Mammary epithelial cell (primary cell): ENCODE results near the gene NUP153.

ENCODE experiments used
- CTCF ChIP-seq, 2 donors: IDR thresholded peaks in 1 of 2; conservative IDR thresholded peaks in 1 of 2; 2 replicates each; pipeline ENCODE4 v1.5.1; 2011 to 2012; ENCODE audit warnings: inconsistent platforms in 2 of 2, low read length in 2 of 2, mild to moderate bottlenecking in 2 of 2, control low read depth in 1 of 2, low read depth in 1 of 2; ENCODE audit not compliant: insufficient read depth in 1 of 2; ENCODE audit errors: extremely low read depth in 1 of 2
- EZH2 ChIP-seq: IDR thresholded peaks from 2 replicates; pipeline ENCODE4 v1.6.1; 2012; ENCODE audit warnings: low read length, inconsistent platforms, borderline replicate concordance

DNA sequence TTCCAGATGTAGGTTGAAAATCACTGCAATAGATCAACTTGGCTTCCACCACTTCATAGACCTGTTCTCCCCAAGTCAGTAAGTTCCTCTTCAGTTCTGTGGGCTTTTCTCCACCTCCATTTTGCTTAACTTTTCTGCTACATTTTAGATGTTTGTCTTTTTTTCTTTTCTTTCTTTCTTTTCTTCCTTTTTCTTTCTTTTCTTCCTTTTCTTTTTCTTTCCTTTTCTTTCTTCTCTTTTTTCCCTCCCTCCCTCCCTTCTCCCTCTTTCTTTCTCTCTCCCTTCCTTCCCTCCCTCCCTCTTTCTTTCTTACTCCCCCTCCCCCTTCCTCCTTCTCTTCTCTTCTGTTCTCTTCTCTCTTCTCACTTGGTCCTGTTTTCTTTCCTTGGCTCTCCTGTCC is 113.5 kb downstream of the NUP153 start:
- no peak for TF ChIP-seq CTCF (conservative IDR thresholded peaks at IDR 0.05 in 1 of 2, IDR thresholded peaks at IDR 0.05 in 1 of 2; ENCODE audit: extremely low read depth in 1 of 2, insufficient read depth in 1 of 2, low read depth in 1 of 2, low read length in 2 of 2)
- TF ChIP-seq EZH2, result no peak
